GM12891 (cell line): ENCODE data around the gene TNNI3K.

ENCODE experiments used
- PAX5 ChIP-seq: IDR thresholded peaks from 2 replicates; pipeline ENCODE4 v1.6.1; 2011; ENCODE audit warnings: low read length, moderate library complexity, mild to moderate bottlenecking; ENCODE audit not compliant: insufficient read depth, severe bottlenecking
- POLR2AphosphoS5 ChIP-seq: IDR thresholded peaks from 2 replicates; pipeline ENCODE4 v1.6.1; 2011; ENCODE audit warnings: low read depth, low read length, control low read depth
- TAF1 ChIP-seq: IDR thresholded peaks from 2 replicates; pipeline ENCODE4 v1.6.1; 2011; ENCODE audit warnings: low read depth, low read length, control low read depth

DNA sequence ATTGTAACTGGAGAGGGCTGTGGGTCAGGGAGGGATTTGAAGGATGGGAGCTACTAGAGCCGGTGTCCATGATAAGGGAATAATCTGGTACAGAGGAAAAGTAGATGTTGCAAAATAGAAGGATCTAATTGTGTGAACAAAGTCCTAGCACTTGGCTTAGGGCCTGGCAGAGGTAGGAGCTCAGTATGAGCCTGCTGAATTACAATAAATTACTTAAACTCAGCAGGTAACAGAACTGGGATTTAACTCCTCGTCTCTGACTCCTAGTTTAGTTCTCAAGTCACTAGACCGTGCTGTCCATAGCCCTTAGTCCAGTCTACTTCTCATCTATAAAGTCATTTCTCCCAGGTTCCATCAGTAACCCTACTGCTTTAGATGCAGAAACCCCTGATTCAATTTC lies 157.0 kb downstream of the TNNI3K start:
- no peak for TF ChIP-seq POLR2AphosphoS5
- TF ChIP-seq TAF1: no peak
- no peak for TF ChIP-seq PAX5
